Astrocyte of the spinal cord (primary cell): ENCODE data around the gene UBE2K.
"Not testable (repeated sequence)": the region's sequence is repeated elsewhere in the genome, so short reads cannot be mapped to it uniquely, and the experiment has no call there.

Experiments used
- DNase-seq: peaks from one replicate; pipeline ENCODE4 v3.0.0; 2011; ENCODE audit warnings: low read depth, low spot score
- H3K4me3 ChIP-seq: 2 replicates; pipeline ENCODE4 v1.5.1; 2011; ENCODE audit warnings: low read depth, mild to moderate bottlenecking, low read length, moderate library complexity
- in situ Hi-C: cut with HindIII; loops from 2 replicates; pipeline ENCODE4 v1.10.0; 2017; ENCODE audit warnings: low sequenced_read_pairs
- TF ChIP-seq, protein P1 (sequence below): IDR thresholded peaks from 2 replicates; pipeline ENCODE4 v1.5.1; 2012; ENCODE audit warnings: low read depth, mild to moderate bottlenecking, low read length, inconsistent platforms

The UBE2K gene

DNA sequence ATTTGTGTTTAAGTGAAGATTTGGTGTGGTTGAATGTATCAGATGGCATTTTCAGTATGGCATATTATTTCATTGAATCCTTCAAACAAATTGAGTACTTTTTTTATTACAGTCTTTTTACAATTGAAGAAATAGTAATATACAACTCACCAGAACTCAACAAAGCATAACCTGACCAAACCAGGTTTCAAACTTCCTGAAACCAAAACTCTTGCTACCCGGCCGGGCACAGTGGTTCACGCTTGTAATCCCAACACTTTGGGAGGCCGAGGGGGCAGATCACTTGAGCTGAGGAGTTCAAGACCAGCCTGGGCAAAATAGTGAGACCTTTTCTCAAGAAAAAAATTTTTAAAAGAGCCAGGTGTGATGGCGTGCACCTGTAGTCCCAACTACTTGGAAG is 94.2 kb downstream of the UBE2K start:
- in situ Hi-C loops, result no loop called here
- DNase-seq, result no peak
- no peak overlapping the region for H3K4me3 ChIP-seq
- TF ChIP-seq, protein P1, sequence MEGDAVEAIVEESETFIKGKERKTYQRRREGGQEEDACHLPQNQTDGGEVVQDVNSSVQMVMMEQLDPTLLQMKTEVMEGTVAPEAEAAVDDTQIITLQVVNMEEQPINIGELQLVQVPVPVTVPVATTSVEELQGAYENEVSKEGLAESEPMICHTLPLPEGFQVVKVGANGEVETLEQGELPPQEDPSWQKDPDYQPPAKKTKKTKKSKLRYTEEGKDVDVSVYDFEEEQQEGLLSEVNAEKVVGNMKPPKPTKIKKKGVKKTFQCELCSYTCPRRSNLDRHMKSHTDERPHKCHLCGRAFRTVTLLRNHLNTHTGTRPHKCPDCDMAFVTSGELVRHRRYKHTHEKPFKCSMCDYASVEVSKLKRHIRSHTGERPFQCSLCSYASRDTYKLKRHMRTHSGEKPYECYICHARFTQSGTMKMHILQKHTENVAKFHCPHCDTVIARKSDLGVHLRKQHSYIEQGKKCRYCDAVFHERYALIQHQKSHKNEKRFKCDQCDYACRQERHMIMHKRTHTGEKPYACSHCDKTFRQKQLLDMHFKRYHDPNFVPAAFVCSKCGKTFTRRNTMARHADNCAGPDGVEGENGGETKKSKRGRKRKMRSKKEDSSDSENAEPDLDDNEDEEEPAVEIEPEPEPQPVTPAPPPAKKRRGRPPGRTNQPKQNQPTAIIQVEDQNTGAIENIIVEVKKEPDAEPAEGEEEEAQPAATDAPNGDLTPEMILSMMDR, result no peak

DNA sequence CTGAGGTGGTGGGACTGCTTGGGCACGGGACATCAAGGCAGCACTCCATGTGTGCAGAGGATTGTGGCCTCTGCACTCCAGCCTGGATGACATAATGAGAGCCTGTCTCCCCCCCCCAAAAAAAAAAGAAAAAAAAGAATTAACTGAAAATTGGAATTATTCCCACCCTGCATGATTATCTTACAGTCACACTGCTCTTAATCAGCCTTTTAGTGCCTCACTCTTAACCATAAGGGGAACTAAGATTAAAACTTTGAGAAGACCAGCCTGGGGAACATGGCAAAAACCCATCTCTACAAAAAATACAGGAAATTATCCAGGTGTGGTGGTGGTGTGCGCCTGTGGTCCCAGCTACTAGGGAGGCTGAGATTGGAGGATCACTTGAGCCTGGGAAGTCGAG is 94.6 kb downstream of the UBE2K start:
- H3K4me3 ChIP-seq, result no peak overlapping the region
- in situ Hi-C loops, result no loop called here
- TF ChIP-seq, protein P1, result no peak
- DNase-seq, result no peak

DNA sequence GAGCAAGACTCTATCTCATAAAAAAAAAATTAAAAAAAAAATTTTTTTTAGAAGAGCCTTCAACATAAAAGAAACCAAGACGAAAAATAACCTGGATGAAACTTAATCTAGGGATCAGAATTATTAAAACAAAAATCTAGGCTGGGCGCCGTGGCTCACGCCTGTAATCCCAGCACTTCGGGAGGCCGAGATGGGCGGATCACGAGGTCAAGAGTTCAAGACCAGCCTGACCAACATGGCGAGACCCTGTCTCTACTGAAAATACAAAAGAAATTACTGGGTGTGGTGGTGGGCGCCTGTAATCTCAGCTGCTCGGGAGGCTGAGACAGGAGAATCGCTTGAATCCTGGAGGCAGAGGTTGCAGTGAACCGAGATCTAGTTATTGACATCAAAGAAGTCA is 95.0 kb downstream of the UBE2K start:
- DNase-seq, H3K4me3 ChIP-seq, in situ Hi-C loops: not testable (repeated sequence)

DNA sequence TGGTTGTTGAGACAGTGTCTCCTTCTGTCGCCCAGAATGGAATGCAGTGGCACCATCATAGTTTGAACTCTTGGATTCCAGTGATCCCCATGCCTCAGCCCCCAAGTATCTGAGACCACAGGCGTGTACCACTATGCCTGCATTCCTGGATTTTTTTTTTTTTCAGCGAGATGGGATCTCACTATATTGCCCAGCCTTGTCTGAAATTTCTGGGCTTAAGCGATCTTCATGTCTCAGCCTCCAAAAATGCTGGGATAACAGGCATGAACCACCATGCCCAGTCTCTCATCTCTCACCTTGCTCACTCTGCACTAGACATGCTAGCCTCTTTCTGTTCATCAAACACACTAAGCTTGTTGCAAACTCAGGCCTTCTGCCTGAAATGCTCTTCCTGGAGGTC is 104.1 kb downstream of the UBE2K start:
- in situ Hi-C loops, result no loop called here
- H3K4me3 ChIP-seq, result no peak overlapping the region
- DNase-seq, result no peak
- TF ChIP-seq, protein P1, result no peak

DNA sequence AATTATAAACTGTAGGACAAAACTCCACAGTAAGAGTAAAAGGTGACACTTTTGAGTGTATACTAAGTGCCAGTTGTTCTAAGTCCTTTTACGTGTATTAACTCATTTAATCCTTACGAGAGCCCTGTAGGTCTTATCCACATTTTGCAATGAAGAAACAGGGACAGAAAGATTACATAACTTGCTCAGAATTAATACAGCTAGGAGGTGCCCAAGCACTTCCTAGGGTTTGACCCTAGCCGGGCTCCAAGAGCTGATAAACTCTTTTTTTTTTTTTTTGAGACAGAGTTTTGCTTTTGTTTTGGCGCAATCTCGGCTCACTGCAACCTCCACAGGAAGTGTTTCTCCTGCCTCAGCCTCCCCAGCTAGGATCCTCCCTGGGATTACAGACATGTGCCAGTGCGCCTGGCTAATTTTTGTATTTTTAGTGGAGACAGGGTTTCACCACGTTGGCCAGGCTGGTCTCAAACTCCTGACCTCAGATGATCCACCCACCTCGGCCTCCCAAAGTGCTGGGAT is 110.4 kb downstream of the UBE2K start:
- in situ Hi-C loops, result no loop called here

DNA sequence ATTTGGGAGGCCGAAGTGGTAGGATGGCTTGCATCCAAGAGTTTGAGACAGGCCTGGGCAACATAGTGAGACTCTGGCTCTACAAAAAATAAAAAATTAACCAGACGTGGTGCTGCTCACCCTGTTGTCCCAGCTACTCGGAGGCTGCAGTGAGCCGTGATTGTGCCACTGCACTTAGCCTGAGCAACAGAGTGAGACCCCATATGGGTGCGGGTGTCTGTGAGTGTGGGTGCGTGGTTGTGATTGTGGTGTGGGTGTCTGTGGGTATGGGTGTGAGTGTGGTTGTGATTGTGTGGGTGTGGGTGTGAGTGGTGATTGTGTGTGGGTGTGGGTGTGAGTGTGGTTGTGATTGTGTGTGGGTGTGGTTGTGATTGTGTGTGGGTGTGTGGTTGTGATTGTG is 114.6 kb downstream of the UBE2K start:
- DNase-seq, result no peak
- in situ Hi-C loops, result no loop called here
- H3K4me3 ChIP-seq, result no peak overlapping the region
- TF ChIP-seq, protein P1, result no peak

More for the DNA sequence above, 110.4 kb downstream of the UBE2K start:
- H3K4me3 ChIP-seq, result no peak overlapping the region
- no peak for DNase-seq
- TF ChIP-seq, protein P1, result no peak

DNA sequence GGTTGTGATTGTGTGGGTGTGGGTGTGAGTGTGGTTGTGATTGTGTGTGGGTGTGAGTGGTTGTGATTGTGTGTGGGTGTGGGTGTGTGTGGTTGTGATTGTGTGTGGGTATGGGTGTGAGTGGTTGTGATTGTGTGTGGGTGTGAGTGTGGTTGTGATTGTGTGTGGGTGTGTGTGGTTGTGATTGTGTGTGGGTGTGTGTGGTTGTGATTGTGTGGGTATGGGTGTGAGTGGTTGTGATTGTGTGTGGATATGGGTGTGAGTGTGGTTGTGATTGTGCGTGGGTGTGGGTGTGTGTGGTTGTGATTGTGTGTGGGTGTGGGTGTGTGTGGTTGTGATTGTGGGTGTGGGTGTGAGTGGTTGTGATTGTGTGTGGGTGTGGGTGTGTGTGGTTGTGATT is 115.1 kb downstream of the UBE2K start:
- in situ Hi-C loops, H3K4me3 ChIP-seq, DNase-seq: not testable (repeated sequence)

DNA sequence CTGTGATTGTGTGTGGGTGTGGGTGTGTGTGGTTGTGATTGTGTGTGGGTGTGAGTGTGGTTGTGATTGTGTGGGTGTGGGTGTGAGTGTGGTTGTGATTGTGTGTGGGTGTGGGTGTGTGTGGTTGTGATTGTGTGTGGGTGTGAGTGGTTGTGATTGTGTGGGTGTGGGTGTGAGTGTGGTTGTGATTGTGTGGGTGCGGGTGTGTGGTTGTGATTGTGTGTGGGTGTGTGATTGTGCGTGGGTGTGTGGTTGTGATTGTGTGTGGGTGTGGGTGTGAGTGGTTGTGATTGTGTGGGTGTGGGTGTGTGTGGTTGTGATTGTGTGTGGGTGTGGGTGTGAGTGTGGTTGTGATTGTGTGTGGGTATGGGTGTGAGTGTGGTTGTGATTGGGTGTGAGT is 115.8 kb downstream of the UBE2K start:
- H3K4me3 ChIP-seq, in situ Hi-C loops, DNase-seq: not testable (repeated sequence)
